GM12878 (cell line): ENCODE results near the gene ZNF48. TPM values are rescaled to one million over a fixed set of nuclear protein-coding genes. Genes with fewer than 3 reads are reported as not detected.

Experiments used
- BCL11A ChIP-seq: IDR thresholded peaks from 2 replicates; pipeline ENCODE4 v1.6.1; 2011; ENCODE audit warnings: low read depth, low read length
- CBX3 ChIP-seq: fragments of 200-600 bp; sonication (generic); IDR thresholded peaks from 2 replicates; pipeline ENCODE4 v1.6.1; 2016; ENCODE audit warnings: low read depth, borderline replicate concordance
- CHD4 ChIP-seq: fragments of 200-600 bp; sonication (generic); IDR thresholded peaks from 2 replicates; pipeline ENCODE4 v1.6.1; 2016; ENCODE audit warnings: mild to moderate bottlenecking
- EZH2 ChIP-seq: IDR thresholded peaks from 2 replicates; pipeline ENCODE4 v1.6.1; 2012; ENCODE audit warnings: low read depth, mild to moderate bottlenecking, control low read depth, inconsistent platforms, low read length, borderline replicate concordance; ENCODE audit not compliant: control insufficient read depth
- GATAD2B ChIP-seq: fragments of 450-650 bp; conservative IDR thresholded peaks from 2 replicates; pipeline ENCODE4 v1.6.1; 2017; ENCODE audit warnings: low read depth, mild to moderate bottlenecking, moderate library complexity
- IRF4 ChIP-seq: IDR thresholded peaks from 2 replicates; pipeline ENCODE4 v1.6.1; 2011; ENCODE audit warnings: low read depth, low read length
- KDM1A ChIP-seq: fragments of 200-600 bp; sonication (generic); IDR thresholded peaks from 2 replicates; pipeline ENCODE4 v1.6.1; 2016; ENCODE audit warnings: borderline replicate concordance
- NR2C1 ChIP-seq: fragments of 450-650 bp; IDR thresholded peaks from 2 replicates; pipeline ENCODE4 v1.6.1; 2017; ENCODE audit warnings: antibody characterized with exemption, mild to moderate bottlenecking, moderate library complexity
- POU2F2 ChIP-seq: IDR thresholded peaks from 3 replicates; pipeline ENCODE4 v1.6.1; 2011; ENCODE audit warnings: low read depth, mild to moderate bottlenecking, low read length, borderline replicate concordance
- RBBP5 ChIP-seq: fragments of 200-600 bp; sonication (generic); conservative IDR thresholded peaks from 2 replicates; pipeline ENCODE4 v1.6.1; 2016
- TARDBP ChIP-seq: IDR thresholded peaks from 2 replicates; pipeline ENCODE4 v1.6.1; 2016; ENCODE audit warnings: borderline replicate concordance
- YBX1 ChIP-seq: fragments of 450-650 bp; IDR thresholded peaks from 2 replicates; pipeline ENCODE4 v1.6.1; 2016; ENCODE audit warnings: antibody characterized with exemption
- polyA plus RNA-seq, 11 experiments: library from polyadenylated mRNA; depleted of rRNA in 4 of 11; unstranded in 6 of 11; stranded (reverse) in 5 of 11; fragments of >200 nt; fragmentation: Nextera tagmentation in 4 of 11; fragmentation: Illumina TruSeq in 1 of 11; extraction: Ambion mirVana in 4 of 11; extraction: Trizol in 1 of 11; gene quantifications; 1 replicate in 1 of 11; 2 replicates in 10 of 11; pipeline versions ENCODE4 v1.2.1 to v1.2.3, GENCODE V29; 2011 to 2016; ENCODE audit warnings: inconsistent platforms in 2 of 11, missing spikeins in 2 of 11, low read depth in 1 of 11
- total RNA-seq, 4 experiments: library from RNA; depleted of rRNA in 3 of 4; stranded (reverse); fragments of >200 nt in 3 of 4; fragmentation: Illumina TruSeq in 1 of 4; extraction: Trizol in 1 of 4; gene quantifications; 2 replicates each; pipeline versions ENCODE4 v1.2.1 to v1.2.3, GENCODE V29; 2013 to 2021
- TF ChIP-seq, protein P1 (sequence below): fragments of 450-650 bp; IDR thresholded peaks from 2 replicates; pipeline ENCODE4 v1.6.1; 2018; ENCODE audit warnings: mild to moderate bottlenecking, low read depth, moderate library complexity; ENCODE audit not compliant: partially characterized antibody
- TF ChIP-seq, protein P2 (sequence below): fragments of 450-650 bp; IDR thresholded peaks from 2 replicates; pipeline ENCODE4 v1.6.1; 2017; ENCODE audit warnings: mild to moderate bottlenecking, moderate library complexity
- TF ChIP-seq, protein P3 (sequence below): IDR thresholded peaks from 2 replicates; pipeline ENCODE4 v1.6.1; 2012; ENCODE audit warnings: mild to moderate bottlenecking, low read depth, low read length
- TF ChIP-seq, protein P4 (sequence below): IDR thresholded peaks from 2 replicates; pipeline ENCODE4 v1.6.1; 2011; ENCODE audit warnings: low read depth, mild to moderate bottlenecking, low read length, moderate library complexity, borderline replicate concordance; ENCODE audit errors: extremely low read depth

The ZNF48 gene
- total and polyA plus RNA-seq, 10 of the 15 experiments (the other 5 are each of a cell fraction or from before 2014, with no cell fraction given), result 0.14 to 12.0 (median 4.2) TPM

DNA sequence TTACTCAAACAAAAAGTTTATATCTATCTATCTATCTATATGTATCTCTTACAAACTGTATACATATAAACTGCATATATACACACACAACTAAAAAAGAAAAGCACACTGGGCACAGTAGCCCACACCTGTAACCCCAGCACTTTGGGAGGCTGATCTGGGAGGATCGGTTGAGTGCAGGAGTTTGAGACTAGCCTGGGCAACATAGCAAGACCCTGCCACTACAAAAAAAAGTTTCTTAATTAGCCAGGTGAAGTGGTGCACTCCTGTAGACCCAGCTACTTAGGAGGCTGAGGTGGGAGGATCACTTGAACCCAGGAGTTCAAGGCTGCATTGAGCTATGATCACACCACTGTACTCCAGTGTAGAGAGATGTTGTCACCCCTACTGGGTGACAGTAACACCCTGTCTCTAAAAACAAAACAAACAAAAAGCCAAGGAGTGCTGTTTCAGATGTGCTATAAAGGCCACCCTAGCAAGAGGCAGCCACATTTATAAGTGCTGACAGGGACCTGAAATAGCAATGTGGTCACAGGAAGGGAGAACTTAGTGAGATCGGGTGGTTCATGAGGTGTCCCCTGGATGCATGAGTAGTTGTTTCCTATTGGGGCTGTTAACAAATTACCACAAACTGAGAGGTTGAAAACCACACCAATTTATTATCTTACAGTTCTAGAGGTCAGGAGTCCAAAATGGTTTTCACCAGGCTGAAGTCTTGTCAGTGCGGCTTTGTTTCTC, 44.9 kb upstream of the ZNF48 start (continued):
- TF ChIP-seq POU2F2 (peak; percentile 87; the same call in 1 of the 3 replicates), TARDBP (no peak), GATAD2B (peak; percentile 61; the same call in 1 of the 2 replicates), BCL11A (peak; percentile 92), CHD4 (no peak), YBX1 (no peak), KDM1A (no peak), CBX3 (no peak), RBBP5 (no peak), NR2C1 (peak; percentile 15; the same call in 1 of the 2 replicates), IRF4 (peak; percentile 64; the same call in 1 of the 2 replicates), EZH2 (peak; percentile 62; the same call in 1 of the 2 replicates)
- TF ChIP-seq, protein P1, sequence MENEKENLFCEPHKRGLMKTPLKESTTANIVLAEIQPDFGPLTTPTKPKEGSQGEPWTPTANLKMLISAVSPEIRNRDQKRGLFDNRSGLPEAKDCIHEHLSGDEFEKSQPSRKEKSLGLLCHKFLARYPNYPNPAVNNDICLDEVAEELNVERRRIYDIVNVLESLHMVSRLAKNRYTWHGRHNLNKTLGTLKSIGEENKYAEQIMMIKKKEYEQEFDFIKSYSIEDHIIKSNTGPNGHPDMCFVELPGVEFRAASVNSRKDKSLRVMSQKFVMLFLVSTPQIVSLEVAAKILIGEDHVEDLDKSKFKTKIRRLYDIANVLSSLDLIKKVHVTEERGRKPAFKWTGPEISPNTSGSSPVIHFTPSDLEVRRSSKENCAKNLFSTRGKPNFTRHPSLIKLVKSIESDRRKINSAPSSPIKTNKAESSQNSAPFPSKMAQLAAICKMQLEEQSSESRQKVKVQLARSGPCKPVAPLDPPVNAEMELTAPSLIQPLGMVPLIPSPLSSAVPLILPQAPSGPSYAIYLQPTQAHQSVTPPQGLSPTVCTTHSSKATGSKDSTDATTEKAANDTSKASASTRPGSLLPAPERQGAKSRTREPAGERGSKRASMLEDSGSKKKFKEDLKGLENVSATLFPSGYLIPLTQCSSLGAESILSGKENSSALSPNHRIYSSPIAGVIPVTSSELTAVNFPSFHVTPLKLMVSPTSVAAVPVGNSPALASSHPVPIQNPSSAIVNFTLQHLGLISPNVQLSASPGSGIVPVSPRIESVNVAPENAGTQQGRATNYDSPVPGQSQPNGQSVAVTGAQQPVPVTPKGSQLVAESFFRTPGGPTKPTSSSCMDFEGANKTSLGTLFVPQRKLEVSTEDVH, result peak; percentile 29
- TF ChIP-seq, protein P2, sequence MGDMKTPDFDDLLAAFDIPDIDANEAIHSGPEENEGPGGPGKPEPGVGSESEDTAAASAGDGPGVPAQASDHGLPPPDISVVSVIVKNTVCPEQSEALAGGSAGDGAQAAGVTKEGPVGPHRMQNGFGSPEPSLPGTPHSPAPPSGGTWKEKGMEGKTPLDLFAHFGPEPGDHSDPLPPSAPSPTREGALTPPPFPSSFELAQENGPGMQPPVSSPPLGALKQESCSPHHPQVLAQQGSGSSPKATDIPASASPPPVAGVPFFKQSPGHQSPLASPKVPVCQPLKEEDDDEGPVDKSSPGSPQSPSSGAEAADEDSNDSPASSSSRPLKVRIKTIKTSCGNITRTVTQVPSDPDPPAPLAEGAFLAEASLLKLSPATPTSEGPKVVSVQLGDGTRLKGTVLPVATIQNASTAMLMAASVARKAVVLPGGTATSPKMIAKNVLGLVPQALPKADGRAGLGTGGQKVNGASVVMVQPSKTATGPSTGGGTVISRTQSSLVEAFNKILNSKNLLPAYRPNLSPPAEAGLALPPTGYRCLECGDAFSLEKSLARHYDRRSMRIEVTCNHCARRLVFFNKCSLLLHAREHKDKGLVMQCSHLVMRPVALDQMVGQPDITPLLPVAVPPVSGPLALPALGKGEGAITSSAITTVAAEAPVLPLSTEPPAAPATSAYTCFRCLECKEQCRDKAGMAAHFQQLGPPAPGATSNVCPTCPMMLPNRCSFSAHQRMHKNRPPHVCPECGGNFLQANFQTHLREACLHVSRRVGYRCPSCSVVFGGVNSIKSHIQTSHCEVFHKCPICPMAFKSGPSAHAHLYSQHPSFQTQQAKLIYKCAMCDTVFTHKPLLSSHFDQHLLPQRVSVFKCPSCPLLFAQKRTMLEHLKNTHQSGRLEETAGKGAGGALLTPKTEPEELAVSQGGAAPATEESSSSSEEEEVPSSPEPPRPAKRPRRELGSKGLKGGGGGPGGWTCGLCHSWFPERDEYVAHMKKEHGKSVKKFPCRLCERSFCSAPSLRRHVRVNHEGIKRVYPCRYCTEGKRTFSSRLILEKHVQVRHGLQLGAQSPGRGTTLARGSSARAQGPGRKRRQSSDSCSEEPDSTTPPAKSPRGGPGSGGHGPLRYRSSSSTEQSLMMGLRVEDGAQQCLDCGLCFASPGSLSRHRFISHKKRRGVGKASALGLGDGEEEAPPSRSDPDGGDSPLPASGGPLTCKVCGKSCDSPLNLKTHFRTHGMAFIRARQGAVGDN, result peak; percentile 39; the same call in 1 of the 2 replicates
- TF ChIP-seq, protein P3, sequence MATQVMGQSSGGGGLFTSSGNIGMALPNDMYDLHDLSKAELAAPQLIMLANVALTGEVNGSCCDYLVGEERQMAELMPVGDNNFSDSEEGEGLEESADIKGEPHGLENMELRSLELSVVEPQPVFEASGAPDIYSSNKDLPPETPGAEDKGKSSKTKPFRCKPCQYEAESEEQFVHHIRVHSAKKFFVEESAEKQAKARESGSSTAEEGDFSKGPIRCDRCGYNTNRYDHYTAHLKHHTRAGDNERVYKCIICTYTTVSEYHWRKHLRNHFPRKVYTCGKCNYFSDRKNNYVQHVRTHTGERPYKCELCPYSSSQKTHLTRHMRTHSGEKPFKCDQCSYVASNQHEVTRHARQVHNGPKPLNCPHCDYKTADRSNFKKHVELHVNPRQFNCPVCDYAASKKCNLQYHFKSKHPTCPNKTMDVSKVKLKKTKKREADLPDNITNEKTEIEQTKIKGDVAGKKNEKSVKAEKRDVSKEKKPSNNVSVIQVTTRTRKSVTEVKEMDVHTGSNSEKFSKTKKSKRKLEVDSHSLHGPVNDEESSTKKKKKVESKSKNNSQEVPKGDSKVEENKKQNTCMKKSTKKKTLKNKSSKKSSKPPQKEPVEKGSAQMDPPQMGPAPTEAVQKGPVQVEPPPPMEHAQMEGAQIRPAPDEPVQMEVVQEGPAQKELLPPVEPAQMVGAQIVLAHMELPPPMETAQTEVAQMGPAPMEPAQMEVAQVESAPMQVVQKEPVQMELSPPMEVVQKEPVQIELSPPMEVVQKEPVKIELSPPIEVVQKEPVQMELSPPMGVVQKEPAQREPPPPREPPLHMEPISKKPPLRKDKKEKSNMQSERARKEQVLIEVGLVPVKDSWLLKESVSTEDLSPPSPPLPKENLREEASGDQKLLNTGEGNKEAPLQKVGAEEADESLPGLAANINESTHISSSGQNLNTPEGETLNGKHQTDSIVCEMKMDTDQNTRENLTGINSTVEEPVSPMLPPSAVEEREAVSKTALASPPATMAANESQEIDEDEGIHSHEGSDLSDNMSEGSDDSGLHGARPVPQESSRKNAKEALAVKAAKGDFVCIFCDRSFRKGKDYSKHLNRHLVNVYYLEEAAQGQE, result no peak
- TF ChIP-seq, protein P4, sequence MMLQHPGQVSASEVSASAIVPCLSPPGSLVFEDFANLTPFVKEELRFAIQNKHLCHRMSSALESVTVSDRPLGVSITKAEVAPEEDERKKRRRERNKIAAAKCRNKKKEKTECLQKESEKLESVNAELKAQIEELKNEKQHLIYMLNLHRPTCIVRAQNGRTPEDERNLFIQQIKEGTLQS, result no peak
